ENCODE results near the gene GIMAP5.

DNA sequence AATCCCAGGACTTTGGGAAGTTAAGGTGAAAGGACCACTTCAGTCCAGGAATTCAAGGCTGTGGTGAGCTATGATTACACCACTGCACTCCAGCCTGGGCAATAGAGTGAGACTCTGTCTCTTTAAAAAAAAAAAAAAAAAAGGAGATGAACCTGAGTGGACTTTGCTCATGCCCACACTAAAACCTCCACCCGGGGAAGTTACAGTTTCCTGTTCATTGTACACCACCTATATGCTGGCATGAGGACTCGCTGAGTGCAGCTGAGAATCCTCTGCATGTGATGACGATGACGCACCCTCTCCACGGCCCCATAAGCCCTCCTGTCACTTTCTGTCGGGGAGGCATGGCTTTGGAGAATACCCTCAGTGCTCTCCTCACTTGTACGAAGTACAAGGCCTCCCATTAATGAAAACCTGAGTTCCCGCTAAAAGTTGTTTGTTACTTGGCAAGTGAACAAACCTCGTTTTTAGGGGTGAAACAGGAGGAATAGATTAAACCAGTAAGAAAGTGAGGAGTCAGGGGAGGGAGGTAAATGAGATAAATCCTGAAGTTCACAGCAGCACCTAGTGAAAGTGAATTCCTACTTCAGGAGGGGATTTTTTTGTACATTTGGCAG is 47.0 kb downstream of the GIMAP5 start:
- TF ChIP-seq POLR2A (IDR thresholded peaks at IDR 0.05): no peak
- TF ChIP-seq, protein P1, sequence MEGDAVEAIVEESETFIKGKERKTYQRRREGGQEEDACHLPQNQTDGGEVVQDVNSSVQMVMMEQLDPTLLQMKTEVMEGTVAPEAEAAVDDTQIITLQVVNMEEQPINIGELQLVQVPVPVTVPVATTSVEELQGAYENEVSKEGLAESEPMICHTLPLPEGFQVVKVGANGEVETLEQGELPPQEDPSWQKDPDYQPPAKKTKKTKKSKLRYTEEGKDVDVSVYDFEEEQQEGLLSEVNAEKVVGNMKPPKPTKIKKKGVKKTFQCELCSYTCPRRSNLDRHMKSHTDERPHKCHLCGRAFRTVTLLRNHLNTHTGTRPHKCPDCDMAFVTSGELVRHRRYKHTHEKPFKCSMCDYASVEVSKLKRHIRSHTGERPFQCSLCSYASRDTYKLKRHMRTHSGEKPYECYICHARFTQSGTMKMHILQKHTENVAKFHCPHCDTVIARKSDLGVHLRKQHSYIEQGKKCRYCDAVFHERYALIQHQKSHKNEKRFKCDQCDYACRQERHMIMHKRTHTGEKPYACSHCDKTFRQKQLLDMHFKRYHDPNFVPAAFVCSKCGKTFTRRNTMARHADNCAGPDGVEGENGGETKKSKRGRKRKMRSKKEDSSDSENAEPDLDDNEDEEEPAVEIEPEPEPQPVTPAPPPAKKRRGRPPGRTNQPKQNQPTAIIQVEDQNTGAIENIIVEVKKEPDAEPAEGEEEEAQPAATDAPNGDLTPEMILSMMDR (IDR thresholded peaks at IDR 0.05): no peak

All from body of pancreas (tissue), 4 donors.